Keratinocyte (primary cell): Measurements from ENCODE around the gene NR2F1. TPM values are rescaled to one million over a fixed set of nuclear protein-coding genes. Genes with fewer than 3 reads are reported as not detected.

Experiments
- DNase-seq: peaks from one replicate; pipeline ENCODE4 v3.0.0-alpha.2; 2011; ENCODE audit warnings: low read depth, missing footprints, low spot score
- FAIRE-seq: peaks from 2 replicates; lab custom pipeline; 2011; peaks lifted over from hg19 to GRCh38; lab: Jason Lieb, UNC
- H2AFZ ChIP-seq: 2 replicates; pipeline ENCODE4 v1.6.0; 2012; ENCODE audit warnings: low read length, control low read depth, inconsistent platforms; ENCODE audit not compliant: control insufficient read depth
- H3K27ac ChIP-seq: 2 replicates; pipeline ENCODE4 v1.5.1; 2011; ENCODE audit warnings: low read length; ENCODE audit not compliant: control insufficient read depth, insufficient read depth
- H3K27me3 ChIP-seq: 3 replicates; pipeline ENCODE4 v1.6.0; 2011; ENCODE audit warnings: low read length; ENCODE audit not compliant: control insufficient read depth, insufficient read depth; ENCODE audit errors: extremely low read depth
- H3K36me3 ChIP-seq, 2 experiments: 2 replicates in 1 of 2; 3 replicates in 1 of 2; pipeline ENCODE4 v1.5.1; 2011; ENCODE audit warnings: low read length in 2 of 2, mild to moderate bottlenecking in 1 of 2; ENCODE audit not compliant: control insufficient read depth in 2 of 2, insufficient read depth in 2 of 2; ENCODE audit errors: extremely low read depth in 1 of 2
- H3K4me1 ChIP-seq: 3 replicates; pipeline ENCODE4 v1.5.1; 2011; ENCODE audit warnings: low read length; ENCODE audit not compliant: control insufficient read depth, insufficient read depth; ENCODE audit errors: extremely low read depth
- H3K4me2 ChIP-seq: 3 replicates; pipeline ENCODE4 v1.6.0; 2011; ENCODE audit warnings: low read depth, low read length; ENCODE audit not compliant: control insufficient read depth, insufficient read depth; ENCODE audit errors: extremely low read depth
- H3K4me3 ChIP-seq, 3 experiments: fragments of 200-600 bp in 1 of 3; sonication (generic) in 1 of 3; 2 replicates in 2 of 3; 3 replicates in 1 of 3; pipeline ENCODE4 v1.5.1; 2011 to 2016; ENCODE audit warnings: low read length in 3 of 3, mild to moderate bottlenecking in 3 of 3, control low read depth in 2 of 3, inconsistent platforms in 1 of 3, low read depth in 1 of 3, mixed read lengths in 1 of 3, mixed run types in 1 of 3, moderate library complexity in 1 of 3; ENCODE audit not compliant: control insufficient read depth in 2 of 3, insufficient read depth in 2 of 3; ENCODE audit errors: extremely low read depth in 1 of 3
- H3K79me2 ChIP-seq: 2 replicates; pipeline ENCODE4 v1.6.0; 2012; ENCODE audit warnings: low read length; ENCODE audit not compliant: control insufficient read depth, insufficient read depth
- H3K9ac ChIP-seq: 3 replicates; pipeline ENCODE4 v1.6.0; 2011; ENCODE audit warnings: low read length; ENCODE audit not compliant: control insufficient read depth, insufficient read depth; ENCODE audit errors: extremely low read depth
- H3K9me1 ChIP-seq: 3 replicates; pipeline ENCODE4 v1.6.0; 2011; ENCODE audit warnings: low read length; ENCODE audit not compliant: control insufficient read depth, insufficient read depth; ENCODE audit errors: extremely low read depth
- H3K9me3 ChIP-seq: 2 replicates; pipeline ENCODE4 v1.5.1; 2012; ENCODE audit warnings: low read depth, low read length; ENCODE audit not compliant: control insufficient read depth
- H4K20me1 ChIP-seq: 3 replicates; pipeline ENCODE4 v1.6.0; 2011; ENCODE audit warnings: low read length; ENCODE audit not compliant: control insufficient read depth, insufficient read depth; ENCODE audit errors: extremely low read depth
- EZH2 ChIP-seq: IDR thresholded peaks from one replicate; pipeline ENCODE4 v1.6.1; 2012; ENCODE audit warnings: inconsistent platforms, mild to moderate bottlenecking, low read length, moderate library complexity
- dilution Hi-C: fragments of 300-500 bp; cut with MboI; formaldehyde crosslinking; loops from one replicate; pipeline ENCODE4 v1.7.0; 2020; ENCODE audit warnings: low sequenced_read_pairs; ENCODE audit not compliant: extremely low pct_ligation_motif_present
- polyA plus RNA-seq, 5 experiments: library from polyadenylated mRNA; depleted of rRNA in 3 of 5; stranded (reverse) in 3 of 5; stranded (forward) in 1 of 5; unstranded in 1 of 5; fragments of >200 nt; gene quantifications; 1 replicate in 1 of 5; 2 replicates in 3 of 5; 3 replicates in 1 of 5; pipeline versions ENCODE4 v1.2.1 to v1.2.3, GENCODE V29; 2011 to 2012; ENCODE audit warnings: missing spikeins in 2 of 5, low read depth in 1 of 5, low replicate concordance in 1 of 5
- TF ChIP-seq, protein P1 (sequence below), 3 experiments: IDR thresholded peaks in 1 of 3; conservative IDR thresholded peaks in 1 of 3; optimal IDR thresholded peaks in 1 of 3; 2 replicates in 2 of 3; 3 replicates in 1 of 3; pipeline versions ENCODE3 to v1.5.1; 2011; ENCODE audit warnings: low read length in 3 of 3, mild to moderate bottlenecking in 3 of 3, moderate library complexity in 2 of 3, control low read depth in 1 of 3, inconsistent platforms in 1 of 3; ENCODE audit not compliant: insufficient read depth in 2 of 3; ENCODE audit errors: extremely low read depth in 1 of 3

NR2F1 gene
- polyA plus RNA-seq, 1 donor (not counting 4 experiments of a cell fraction or from before 2014, with no cell fraction given), result not detected

DNA sequence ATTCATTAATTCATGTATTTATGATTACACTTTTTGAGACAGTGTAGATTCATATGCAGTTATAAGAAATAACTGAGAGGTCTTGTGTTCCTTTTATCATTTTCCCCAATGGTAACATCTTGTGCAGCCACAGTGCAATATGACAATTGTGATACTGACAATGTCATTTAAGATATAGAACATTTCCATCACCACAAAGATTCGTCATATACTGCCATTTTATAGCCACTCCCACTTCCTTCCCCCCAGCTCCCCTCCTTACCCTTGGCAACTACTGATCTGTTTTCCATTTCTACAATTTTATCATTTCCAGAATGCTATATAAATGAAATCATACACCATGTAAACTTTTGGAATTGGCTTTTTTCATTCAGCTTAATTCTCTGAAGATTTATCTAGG is 53.8 kb downstream of the NR2F1 start:
- no peak overlapping the region for H3K9ac ChIP-seq
- H3K9me1 ChIP-seq, result no peaks in the 10 kb centered on the region
- no peak overlapping the region for H3K4me3 ChIP-seq
- no peak overlapping the region for H3K27ac ChIP-seq
- H4K20me1 ChIP-seq, result no peaks in the 10 kb centered on the region
- H3K9me3 ChIP-seq, result no peaks in the 10 kb centered on the region
- dilution Hi-C loops, result no loop called here
- no peaks in the 10 kb centered on the region for H3K27me3 ChIP-seq
- FAIRE-seq, result no peak
- H2AFZ ChIP-seq, result no peak overlapping the region
- TF ChIP-seq, protein P1, sequence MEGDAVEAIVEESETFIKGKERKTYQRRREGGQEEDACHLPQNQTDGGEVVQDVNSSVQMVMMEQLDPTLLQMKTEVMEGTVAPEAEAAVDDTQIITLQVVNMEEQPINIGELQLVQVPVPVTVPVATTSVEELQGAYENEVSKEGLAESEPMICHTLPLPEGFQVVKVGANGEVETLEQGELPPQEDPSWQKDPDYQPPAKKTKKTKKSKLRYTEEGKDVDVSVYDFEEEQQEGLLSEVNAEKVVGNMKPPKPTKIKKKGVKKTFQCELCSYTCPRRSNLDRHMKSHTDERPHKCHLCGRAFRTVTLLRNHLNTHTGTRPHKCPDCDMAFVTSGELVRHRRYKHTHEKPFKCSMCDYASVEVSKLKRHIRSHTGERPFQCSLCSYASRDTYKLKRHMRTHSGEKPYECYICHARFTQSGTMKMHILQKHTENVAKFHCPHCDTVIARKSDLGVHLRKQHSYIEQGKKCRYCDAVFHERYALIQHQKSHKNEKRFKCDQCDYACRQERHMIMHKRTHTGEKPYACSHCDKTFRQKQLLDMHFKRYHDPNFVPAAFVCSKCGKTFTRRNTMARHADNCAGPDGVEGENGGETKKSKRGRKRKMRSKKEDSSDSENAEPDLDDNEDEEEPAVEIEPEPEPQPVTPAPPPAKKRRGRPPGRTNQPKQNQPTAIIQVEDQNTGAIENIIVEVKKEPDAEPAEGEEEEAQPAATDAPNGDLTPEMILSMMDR (optimal IDR thresholded peaks at IDR 0.05 in 1 of 3, IDR thresholded peaks at IDR 0.05 in 1 of 3, conservative IDR thresholded peaks at IDR 0.05 in 1 of 3; ENCODE audit: extremely low read depth in 1 of 3, insufficient read depth in 2 of 3, low read length in 3 of 3), result no peak
- no peak for TF ChIP-seq EZH2
- no peaks in the 10 kb centered on the region for H3K79me2 ChIP-seq
- no peaks in the 10 kb centered on the region for H3K36me3 ChIP-seq
- no peaks in the 10 kb centered on the region for H3K4me1 ChIP-seq
- H3K4me2 ChIP-seq, result no peak overlapping the region
- DNase-seq, result no peak

DNA sequence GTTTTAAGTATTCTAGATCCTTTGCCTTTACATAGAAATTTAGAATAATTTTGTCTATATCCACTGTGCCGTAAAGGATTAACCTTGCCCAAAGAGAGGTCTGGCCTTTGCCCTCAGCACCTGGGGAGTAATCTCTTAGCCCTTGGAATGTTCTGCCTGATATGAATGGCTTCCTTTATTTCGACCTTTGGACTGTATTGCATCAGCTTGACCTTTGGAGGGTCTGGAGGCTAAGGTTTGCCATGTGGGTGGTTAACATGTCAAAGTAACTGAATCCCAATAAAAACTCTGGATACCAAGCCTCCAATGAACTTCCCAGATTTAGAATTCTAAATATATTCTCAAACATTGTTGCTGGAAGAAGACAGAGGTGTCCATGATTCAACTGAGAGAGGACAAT is 54.7 kb downstream of the NR2F1 start:
- H3K36me3 ChIP-seq, result no peaks in the 10 kb centered on the region
- H3K4me1 ChIP-seq, result no peaks in the 10 kb centered on the region
- no peak overlapping the region for H3K4me2 ChIP-seq
- no peak for DNase-seq
- no peak overlapping the region for H3K27ac ChIP-seq
- H3K4me3 ChIP-seq, result no peak overlapping the region
- TF ChIP-seq, protein P1 (optimal IDR thresholded peaks at IDR 0.05 in 1 of 3, IDR thresholded peaks at IDR 0.05 in 1 of 3, conservative IDR thresholded peaks at IDR 0.05 in 1 of 3; ENCODE audit: extremely low read depth in 1 of 3, insufficient read depth in 2 of 3, low read length in 3 of 3), result no peak
- no peak for TF ChIP-seq EZH2
- no peak overlapping the region for H3K9ac ChIP-seq
- H3K9me1 ChIP-seq, result no peaks in the 10 kb centered on the region
- no peaks in the 10 kb centered on the region for H3K9me3 ChIP-seq
- no peak overlapping the region for H2AFZ ChIP-seq
- H3K27me3 ChIP-seq, result no peaks in the 10 kb centered on the region
- dilution Hi-C loops, result no loop called here
- H4K20me1 ChIP-seq, result no peaks in the 10 kb centered on the region
- FAIRE-seq, result no peak
- H3K79me2 ChIP-seq, result no peaks in the 10 kb centered on the region
